BLaER1 treated with 17β-estradiol and CSF1 and Interleukin-3, amounts not matched to agents 10 nM and 100 nM (cell line): Measurements from ENCODE around the gene JADE3.

Experiments used
- H3K27ac ChIP-seq, 11 experiments: shearing (Covaris generic); formaldehyde crosslinking; 2 replicates each; pipeline ENCODE4 v1.8.1; 2022
- H3K27me3 ChIP-seq, 11 experiments: shearing (Covaris generic); formaldehyde crosslinking; 2 replicates each; pipeline ENCODE4 v1.8.1; 2022
- H3K36me3 ChIP-seq, 11 experiments: shearing (Covaris generic); formaldehyde crosslinking; 2 replicates each; pipeline ENCODE4 v1.8.1; 2022
- H3K4me1 ChIP-seq, 10 experiments: shearing (Covaris generic); formaldehyde crosslinking; 2 replicates each; pipeline ENCODE4 v1.8.1; 2022
- H3K4me2 ChIP-seq, 11 experiments: shearing (Covaris generic); formaldehyde crosslinking; 2 replicates each; pipeline ENCODE4 v1.8.1; 2022
- H3K4me3 ChIP-seq, 10 experiments: shearing (Covaris generic); formaldehyde crosslinking; 2 replicates each; pipeline ENCODE4 v1.8.1; 2022
- H3K9ac ChIP-seq, 11 experiments: shearing (Covaris generic); formaldehyde crosslinking; 2 replicates each; pipeline ENCODE4 v1.8.1; 2022
- H3K9me3 ChIP-seq, 11 experiments: shearing (Covaris generic); formaldehyde crosslinking; replicated peaks in 1 of 11; 2 replicates each; pipeline ENCODE4 v1.8.1; 2022
- H4K20me1 ChIP-seq, 11 experiments: shearing (Covaris generic); formaldehyde crosslinking; 2 replicates each; pipeline ENCODE4 v1.8.1; 2022
- Cebpa-rat ChIP-seq, 11 experiments: shearing (Covaris generic); IDR thresholded peaks; 2 replicates each; pipeline ENCODE4 v1.8.1; 2022

The JADE3 gene

DNA sequence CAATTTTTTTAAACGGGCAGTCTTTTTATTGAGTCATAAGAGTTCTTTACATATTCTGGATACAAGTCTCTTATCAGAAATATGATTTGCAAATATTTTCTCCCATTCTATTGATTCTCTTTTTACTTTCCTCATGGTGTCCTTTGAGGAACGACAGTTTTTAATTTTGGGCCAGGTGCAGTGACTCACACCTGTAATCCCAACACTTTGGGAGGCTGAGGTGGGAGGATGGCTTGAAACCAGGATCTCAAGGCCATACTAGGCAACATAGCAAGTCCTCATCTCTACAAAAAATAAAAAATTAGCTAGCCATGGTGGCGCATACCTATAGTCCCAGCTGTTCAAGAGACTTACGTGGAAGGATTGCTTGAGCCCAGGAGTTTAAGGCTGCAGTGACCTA is 99.9 kb downstream of the JADE3 start:
- Histone ChIP-seq H3K36me3 (peaks cover 0 to 36% (median 6%) of the 10 kb centered on the region in 11 experiments; a peak in 9 of 22 replicates), H3K4me3 (no peak overlapping the region), H3K27ac (no peak overlapping the region), H3K4me2 (no peak overlapping the region), H3K27me3 (no peaks in the 10 kb centered on the region), H3K9me3 (peaks cover 0 to 12% (median 2%) of the 10 kb centered on the region in 11 experiments; a peak in 10 of 22 replicates), H3K9ac (no peak overlapping the region), H3K4me1 (no peaks in the 10 kb centered on the region), H4K20me1 (no peaks in the 10 kb centered on the region)
- no peak for TF ChIP-seq Cebpa-rat (IDR thresholded peaks at IDR 0.05)

DNA sequence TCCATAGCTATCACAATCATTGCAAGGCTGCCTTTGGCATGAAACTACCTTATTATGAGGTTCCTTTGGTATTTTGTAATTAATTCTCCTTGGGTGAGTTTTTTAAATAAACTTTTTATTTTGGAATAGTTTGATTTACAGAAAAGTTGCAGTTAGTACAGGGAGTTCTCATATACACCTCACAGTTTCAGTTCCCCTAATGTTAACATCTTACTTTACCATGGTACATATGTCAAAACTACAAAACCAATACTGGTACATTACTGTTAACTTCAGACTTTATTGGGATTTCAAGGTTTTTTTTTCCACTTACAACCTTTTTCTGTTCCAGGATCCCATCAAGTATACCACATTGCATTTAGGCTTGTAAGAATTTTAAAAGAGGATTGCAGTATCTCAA is 114.0 kb downstream of the JADE3 start:
- Histone ChIP-seq H4K20me1 (no peaks in the 10 kb centered on the region; a peak in 1 of 22 replicates), H3K4me1 (no peaks in the 10 kb centered on the region), H3K9ac (no peak overlapping the region), H3K27me3 (no peaks in the 10 kb centered on the region), H3K4me3 (no peak overlapping the region), H3K9me3 (no peaks in the 10 kb centered on the region), H3K4me2 (no peak overlapping the region), H3K27ac (no peak overlapping the region), H3K36me3 (peaks cover 0 to 24% (median 8%) of the 10 kb centered on the region in 11 experiments; a peak in 11 of 22 replicates)
- no peak for TF ChIP-seq Cebpa-rat (IDR thresholded peaks at IDR 0.05)

DNA sequence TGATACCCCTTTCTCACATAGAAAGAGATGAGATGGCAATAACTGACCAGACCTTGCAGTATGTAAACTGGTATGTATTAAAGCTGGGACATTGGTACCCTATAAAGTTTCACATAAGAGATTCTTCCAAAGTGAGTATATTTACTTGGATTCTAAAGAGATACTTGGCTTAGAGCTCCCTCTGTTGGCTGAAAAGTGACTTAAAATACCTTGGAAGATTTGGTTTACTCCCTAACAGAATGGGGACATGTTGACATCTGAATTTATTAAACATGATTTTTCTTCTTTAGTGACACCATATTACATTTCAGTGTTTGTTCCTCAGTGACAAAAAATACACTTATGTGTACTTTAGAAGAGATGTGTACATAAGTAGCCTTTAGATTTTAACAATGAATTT is 118.1 kb downstream of the JADE3 start:
- Histone ChIP-seq H3K36me3 (peaks cover 0 to 31% (median 8%) of the 10 kb centered on the region in 11 experiments; a peak in 13 of 22 replicates), H3K9ac (no peak overlapping the region), H4K20me1 (no peaks in the 10 kb centered on the region; a peak in 1 of 22 replicates), H3K4me1 (no peaks in the 10 kb centered on the region), H3K4me3 (no peak overlapping the region), H3K9me3 (no peaks in the 10 kb centered on the region), H3K4me2 (no peak overlapping the region), H3K27me3 (no peaks in the 10 kb centered on the region), H3K27ac (no peak overlapping the region)
- TF ChIP-seq Cebpa-rat (IDR thresholded peaks at IDR 0.05), result no peak

DNA sequence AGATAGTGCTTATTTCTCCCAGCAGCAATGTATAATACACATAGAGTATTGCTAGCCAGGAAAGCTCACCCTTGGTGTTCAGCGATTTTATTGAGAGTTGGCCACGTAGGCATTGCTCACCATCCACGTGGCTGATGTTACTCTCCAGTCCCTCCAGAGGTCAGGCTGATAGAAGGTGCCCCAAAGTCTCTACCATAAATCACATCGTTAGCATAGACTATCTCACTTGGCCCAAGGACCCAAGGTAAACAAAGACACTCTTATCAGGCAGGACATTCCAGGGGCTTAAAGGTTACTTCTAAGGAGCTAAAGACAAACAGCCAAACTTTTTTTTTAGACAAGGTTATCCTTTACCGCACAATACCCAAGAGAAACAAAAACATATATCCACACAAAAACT is 135.8 kb downstream of the JADE3 start:
- no peak overlapping the region for H3K4me2 ChIP-seq
- TF ChIP-seq Cebpa-rat (IDR thresholded peaks at IDR 0.05), result no peak
- H3K4me1 ChIP-seq, result no peaks in the 10 kb centered on the region
- peaks cover 8 to 23% (median 14%) of the 10 kb centered on the region in 11 experiments for H3K9me3 ChIP-seq
- H3K9ac ChIP-seq, result no peak overlapping the region
- no peak overlapping the region for H3K4me3 ChIP-seq
- H3K36me3 ChIP-seq, result peaks cover 1 to 16% (median 4%) of the 10 kb centered on the region in 11 experiments; a peak in 19 of 22 replicates
- H3K27me3 ChIP-seq, result no peaks in the 10 kb centered on the region
- no peaks in the 10 kb centered on the region for H4K20me1 ChIP-seq
- H3K27ac ChIP-seq, result no peak overlapping the region

DNA sequence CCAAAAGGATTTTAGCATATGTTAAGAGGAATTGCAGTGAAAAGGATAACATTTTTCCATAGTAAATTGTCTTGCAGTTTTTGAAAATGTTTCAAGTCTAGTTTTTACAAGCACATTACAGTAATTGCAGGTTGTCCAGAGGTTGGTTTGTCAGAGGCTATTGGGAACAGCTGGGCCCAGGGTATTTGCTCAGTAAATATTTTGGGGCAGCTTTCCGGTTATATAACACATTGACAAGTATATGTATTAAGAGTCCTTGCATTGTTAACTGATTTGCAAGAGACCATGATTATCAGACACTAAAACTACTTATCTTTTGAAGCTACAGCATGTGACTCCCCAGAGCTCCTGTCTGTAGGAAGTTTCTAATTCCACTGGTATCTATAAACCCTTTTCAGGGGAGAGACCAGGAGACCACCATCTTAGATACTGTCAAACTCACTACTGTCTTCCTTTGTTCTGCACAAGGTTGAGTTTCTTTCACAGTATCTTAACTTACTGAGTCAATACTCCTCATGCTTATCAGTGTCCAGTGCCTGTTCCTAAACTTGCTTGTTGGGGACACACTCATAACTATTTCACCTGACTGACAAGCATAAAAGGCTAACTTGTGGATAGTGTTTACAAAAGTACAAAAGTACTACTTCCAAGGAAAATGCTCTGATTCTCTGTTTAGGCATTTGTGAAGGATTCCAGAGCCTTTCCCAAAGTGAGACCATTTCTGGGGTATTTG is 147.1 kb downstream of the JADE3 start:
- no peaks in the 10 kb centered on the region for H3K9me3 ChIP-seq
- H3K4me3 ChIP-seq, result no peak overlapping the region
- no peak for TF ChIP-seq Cebpa-rat (IDR thresholded peaks at IDR 0.05)
- no peak overlapping the region for H3K27ac ChIP-seq
- no peaks in the 10 kb centered on the region for H3K4me1 ChIP-seq
- H3K4me2 ChIP-seq, result no peak overlapping the region
- H3K27me3 ChIP-seq, result peaks cover 0 to 9% (median 0%) of the 10 kb centered on the region in 11 experiments; a peak in 3 of 22 replicates
- H3K36me3 ChIP-seq, result peaks cover 0 to 64% (median 36%) of the 10 kb centered on the region in 11 experiments; a peak in 16 of 22 replicates
- H4K20me1 ChIP-seq, result no peaks in the 10 kb centered on the region; a peak in 1 of 22 replicates
- H3K9ac ChIP-seq, result no peak overlapping the region

DNA sequence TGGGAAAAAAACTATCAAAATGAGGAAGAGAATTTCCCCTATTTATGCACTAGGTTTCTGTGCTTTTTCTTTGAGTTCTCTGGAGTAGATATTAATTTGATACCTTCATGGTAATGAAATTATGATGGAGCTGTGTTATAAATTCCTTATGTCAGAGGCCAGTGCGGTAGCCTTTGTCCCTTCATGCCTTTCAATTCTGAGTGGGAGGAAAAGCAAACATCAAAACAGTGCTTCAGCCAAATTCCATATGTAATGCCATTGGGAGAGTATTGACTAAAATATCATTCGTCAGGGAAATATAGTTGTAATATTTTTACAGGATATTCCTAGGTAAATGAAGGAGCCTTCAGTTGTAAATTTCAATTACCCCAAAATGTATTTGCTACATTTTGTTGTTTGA is 148.5 kb downstream of the JADE3 start:
- H3K4me1 ChIP-seq, result no peaks in the 10 kb centered on the region
- H3K4me2 ChIP-seq, result no peak overlapping the region
- H3K9me3 ChIP-seq, result no peaks in the 10 kb centered on the region
- TF ChIP-seq Cebpa-rat (IDR thresholded peaks at IDR 0.05), result no peak
- H3K9ac ChIP-seq, result no peak overlapping the region
- no peak overlapping the region for H3K4me3 ChIP-seq
- H4K20me1 ChIP-seq, result no peaks in the 10 kb centered on the region; a peak in 1 of 22 replicates
- H3K36me3 ChIP-seq, result peaks cover 0 to 50% (median 29%) of the 10 kb centered on the region in 11 experiments; a peak in 16 of 22 replicates
- H3K27ac ChIP-seq, result no peak overlapping the region
- peaks cover 0 to 9% (median 0%) of the 10 kb centered on the region in 11 experiments; a peak in 3 of 22 replicates for H3K27me3 ChIP-seq

DNA sequence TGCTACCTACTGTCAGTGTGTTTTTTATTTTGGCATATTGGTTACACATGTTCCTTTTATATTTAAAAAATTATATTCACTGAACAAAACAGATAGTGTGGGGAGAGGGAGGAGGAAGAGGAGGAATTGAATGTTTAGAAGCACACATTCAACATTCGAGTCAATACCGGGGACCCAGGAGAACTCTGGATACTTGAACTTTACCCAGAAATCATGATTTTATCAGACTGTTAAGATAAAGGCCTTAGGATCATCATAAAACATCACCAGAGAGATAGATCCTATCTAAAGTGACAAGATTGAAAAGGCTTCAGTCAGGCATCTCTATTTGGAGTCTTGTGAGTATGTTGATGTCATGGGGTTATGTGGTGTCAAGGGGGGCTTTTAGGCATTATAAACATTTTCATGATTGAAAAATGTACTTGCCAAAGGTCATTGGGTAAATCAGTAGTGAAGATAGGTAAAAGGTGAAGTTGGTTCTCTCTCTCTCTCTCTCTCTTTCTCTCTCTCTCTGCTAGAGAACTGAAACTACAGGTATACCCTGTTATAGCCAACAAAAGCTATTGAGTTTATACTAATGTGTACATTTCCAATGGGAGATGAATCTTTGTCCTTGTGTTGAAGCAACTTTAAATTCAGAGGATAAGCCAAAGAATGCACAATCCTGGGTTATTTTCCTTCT is 149.2 kb downstream of the JADE3 start:
- Histone ChIP-seq H3K4me3 (no peak overlapping the region), H3K9ac (no peak overlapping the region), H3K4me2 (no peak overlapping the region), H3K9me3 (no peaks in the 10 kb centered on the region), H4K20me1 (no peaks in the 10 kb centered on the region; a peak in 1 of 22 replicates), H3K4me1 (no peaks in the 10 kb centered on the region), H3K27ac (no peak overlapping the region), H3K36me3 (peaks cover 0 to 44% (median 25%) of the 10 kb centered on the region in 11 experiments; a peak in 16 of 22 replicates), H3K27me3 (peaks cover 0 to 9% (median 0%) of the 10 kb centered on the region in 11 experiments; a peak in 3 of 22 replicates)
- no peak for TF ChIP-seq Cebpa-rat (IDR thresholded peaks at IDR 0.05)

DNA sequence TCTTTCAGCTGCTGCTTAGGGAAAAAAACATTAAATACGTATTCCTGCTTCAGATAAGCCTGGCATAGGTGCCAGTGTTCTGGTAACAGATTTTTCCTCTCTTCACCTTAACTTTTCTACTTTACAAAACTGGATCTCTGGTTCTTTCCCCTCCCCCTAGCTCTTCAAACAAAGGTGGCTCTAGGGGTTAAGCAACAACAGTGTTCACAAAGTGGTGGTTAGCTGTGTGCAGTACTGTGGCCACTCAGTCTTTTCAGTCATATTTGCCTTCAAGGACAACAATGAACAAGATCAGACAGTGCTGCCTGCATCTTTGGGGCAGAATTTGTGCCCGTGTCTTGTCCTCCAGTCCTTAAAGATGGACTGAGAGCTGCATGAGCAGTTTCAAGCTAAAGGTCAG is 151.0 kb downstream of the JADE3 start:
- H4K20me1 ChIP-seq, result no peaks in the 10 kb centered on the region
- H3K9me3 ChIP-seq, result no peaks in the 10 kb centered on the region
- H3K36me3 ChIP-seq, result peaks cover 0 to 26% (median 11%) of the 10 kb centered on the region in 11 experiments; a peak in 14 of 22 replicates
- H3K4me2 ChIP-seq, result no peak overlapping the region
- peaks cover 0 to 8% (median 0%) of the 10 kb centered on the region in 11 experiments; a peak in 3 of 22 replicates for H3K27me3 ChIP-seq
- H3K4me1 ChIP-seq, result no peaks in the 10 kb centered on the region
- no peak overlapping the region for H3K4me3 ChIP-seq
- TF ChIP-seq Cebpa-rat (IDR thresholded peaks at IDR 0.05), result no peak
- H3K27ac ChIP-seq, result no peak overlapping the region
- H3K9ac ChIP-seq, result no peak overlapping the region

DNA sequence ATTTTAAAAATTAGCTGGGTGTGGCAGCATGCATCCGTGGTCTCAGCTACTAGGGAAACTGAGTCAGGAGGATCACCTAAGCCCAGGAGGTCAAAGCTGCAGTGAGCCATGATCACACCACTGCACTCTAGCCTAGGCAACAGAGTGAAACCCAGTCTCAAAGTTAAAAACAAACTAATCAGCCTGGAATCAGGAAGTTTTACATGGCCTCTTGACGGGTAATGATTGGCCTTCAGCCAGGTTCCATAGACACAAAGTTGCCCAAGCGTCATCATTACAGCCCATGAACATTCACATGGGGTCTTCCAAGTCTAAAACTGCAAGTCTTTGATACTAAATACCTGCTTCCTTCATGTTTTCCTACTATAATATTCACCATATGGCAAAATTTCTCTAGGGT is 156.0 kb downstream of the JADE3 start:
- no peaks in the 10 kb centered on the region for H3K9me3 ChIP-seq
- H3K9ac ChIP-seq, result no peak overlapping the region
- no peak overlapping the region for H3K4me2 ChIP-seq
- H3K27ac ChIP-seq, result no peak overlapping the region
- no peaks in the 10 kb centered on the region for H3K27me3 ChIP-seq
- H3K4me3 ChIP-seq, result no peak overlapping the region
- H4K20me1 ChIP-seq, result no peaks in the 10 kb centered on the region
- no peaks in the 10 kb centered on the region for H3K4me1 ChIP-seq
- no peak for TF ChIP-seq Cebpa-rat (IDR thresholded peaks at IDR 0.05)
- peaks cover 0 to 6% (median 0%) of the 10 kb centered on the region in 11 experiments; a peak in 1 of 22 replicates for H3K36me3 ChIP-seq
